Neuronal stem cell (in vitro differentiated cells): ENCODE data around the gene METTL26.
A peak's percentile ranks its signal among the peaks of the same experiment; 100 is the strongest.

Experiments
- DNase-seq: peaks from one replicate; pipeline ENCODE4 v3.0.0-alpha.2; 2013; ENCODE audit warnings: low spot score
- H2AFZ ChIP-seq: one replicate; pipeline ENCODE4 v1.6.1; 2013; ENCODE audit warnings: mild to moderate bottlenecking, low read length, inconsistent platforms
- H2AK5ac ChIP-seq: 2 replicates; pipeline ENCODE4 v1.6.1; 2013; ENCODE audit warnings: low read depth, mild to moderate bottlenecking, inconsistent platforms, low read length, moderate library complexity, mixed read lengths
- H2BK120ac ChIP-seq: 2 replicates; pipeline ENCODE4 v1.6.1; 2013; ENCODE audit warnings: low read depth, mild to moderate bottlenecking, inconsistent platforms, low read length, moderate library complexity, mixed read lengths
- H2BK12ac ChIP-seq: one replicate; pipeline ENCODE4 v1.6.1; 2013; ENCODE audit warnings: low read length, inconsistent platforms
- H2BK15ac ChIP-seq: 2 replicates; pipeline ENCODE4 v1.6.1; 2013; ENCODE audit warnings: mild to moderate bottlenecking, low read length, inconsistent platforms, mixed read lengths
- H2BK5ac ChIP-seq: one replicate; pipeline ENCODE4 v1.6.1; 2013; ENCODE audit warnings: inconsistent platforms, mild to moderate bottlenecking, low read length, moderate library complexity
- H3K14ac ChIP-seq: one replicate; pipeline ENCODE4 v1.6.1; 2013; ENCODE audit warnings: low read length, inconsistent platforms
- H3K18ac ChIP-seq: 2 replicates; pipeline ENCODE4 v1.6.1; 2013; ENCODE audit warnings: low read length, inconsistent platforms
- H3K23ac ChIP-seq: 2 replicates; pipeline ENCODE4 v1.6.1; 2013; ENCODE audit warnings: low read depth, mild to moderate bottlenecking, mixed read lengths, low read length, inconsistent platforms; ENCODE audit not compliant: poor library complexity
- H3K27ac ChIP-seq: replicated peaks from 3 replicates; pipeline ENCODE4 v1.5.1; 2013; ENCODE audit warnings: low read length, inconsistent platforms
- H3K27me3 ChIP-seq, 3 experiments: 2 replicates each; pipeline ENCODE4 v1.6.1; 2013; ENCODE audit warnings: low read length in 3 of 3, mild to moderate bottlenecking in 2 of 3, inconsistent platforms in 1 of 3, low read depth in 1 of 3, mixed read lengths in 1 of 3, moderate library complexity in 1 of 3; ENCODE audit not compliant: control insufficient read depth in 3 of 3, insufficient read depth in 3 of 3
- H3K36me3 ChIP-seq, 2 donors: replicated peaks in 1 of 2; 2 replicates each; pipeline ENCODE4 v1.6.1; 2013; ENCODE audit warnings: low read length in 2 of 2; ENCODE audit not compliant: control insufficient read depth in 2 of 2, insufficient read depth in 2 of 2
- H3K4ac ChIP-seq: 2 replicates; pipeline ENCODE4 v1.6.1; 2013; ENCODE audit warnings: inconsistent platforms, mild to moderate bottlenecking, low read length, moderate library complexity
- H3K4me1 ChIP-seq, 2 donors: 1 replicate in 1 of 2; 2 replicates in 1 of 2; pipeline ENCODE4 v1.6.1; 2013; ENCODE audit warnings: low read length in 2 of 2, low read depth in 1 of 2; ENCODE audit not compliant: control insufficient read depth in 2 of 2, insufficient read depth in 1 of 2
- H3K4me2 ChIP-seq: one replicate; pipeline ENCODE4 v1.6.1; 2013; ENCODE audit warnings: mild to moderate bottlenecking, low read length, inconsistent platforms; ENCODE audit not compliant: insufficient read depth, poor library complexity, severe bottlenecking
- H3K4me3 ChIP-seq, 2 donors: 2 replicates each; pipeline ENCODE4 v1.5.1; 2013; ENCODE audit warnings: low read length in 2 of 2, mild to moderate bottlenecking in 2 of 2, inconsistent platforms in 1 of 2, moderate library complexity in 1 of 2
- H3K79me1 ChIP-seq: one replicate; pipeline ENCODE4 v1.6.1; 2013; ENCODE audit warnings: low read depth, mild to moderate bottlenecking, inconsistent platforms, low read length, moderate library complexity
- H3K9ac ChIP-seq: one replicate; pipeline ENCODE4 v1.6.1; 2013; ENCODE audit warnings: mild to moderate bottlenecking, low read depth, low read length, inconsistent platforms; ENCODE audit not compliant: poor library complexity
- H3K9me3 ChIP-seq, 2 donors: replicated peaks in 1 of 2; 2 replicates each; pipeline versions ENCODE3 to v1.6.1; 2013; ENCODE audit warnings: low read length in 2 of 2, mild to moderate bottlenecking in 2 of 2, inconsistent platforms in 1 of 2, low read depth in 1 of 2, mixed read lengths in 1 of 2, moderate library complexity in 1 of 2; ENCODE audit not compliant: control insufficient read depth in 2 of 2, insufficient read depth in 1 of 2
- H4K8ac ChIP-seq: one replicate; pipeline ENCODE4 v1.6.1; 2013; ENCODE audit warnings: low read depth, mild to moderate bottlenecking, inconsistent platforms, low read length, moderate library complexity
- H4K91ac ChIP-seq: one replicate; pipeline ENCODE4 v1.6.1; 2013; ENCODE audit warnings: low read length, low read depth, mild to moderate bottlenecking, inconsistent platforms; ENCODE audit not compliant: poor library complexity
- WGBS, 2 donors: extraction: QIAGEN DNeasy Blood & Tissue Kit; methylation state at CpG; one replicate each; pipeline ENCODE4 v1.1.7; 2013; ENCODE audit warnings: missing lambda C conversion rate in 2 of 2, mixed read lengths in 1 of 2; ENCODE audit not compliant: insufficient read length in 2 of 2, insufficient replicate concordance in 1 of 2; ENCODE audit errors: extremely low coverage in 2 of 2; 5-methylcytosine and 5-hydroxymethylcytosine counted together

The METTL26 gene

GRCh38 chr16:609316-609715 is 26.8 kb downstream of the METTL26 start:
- Histone ChIP-seq H4K8ac (no peak overlapping the region), H3K4me2 (no peak overlapping the region), H2BK12ac (no peak overlapping the region), H3K23ac (peak overlapping the region; percentile 55), H3K4me3 (no peak overlapping the region), H3K18ac (no peak overlapping the region), H2BK15ac (no peak overlapping the region), H3K27me3 (no peaks in the 10 kb centered on the region), H3K79me1 (peaks cover 14% of the 10 kb centered on the region), H4K91ac (no peak overlapping the region), H2AFZ (no peak overlapping the region), H3K4ac (no peak overlapping the region), H3K9ac (no peak overlapping the region), H2BK5ac (no peak overlapping the region), H2BK120ac (peak overlapping the region; percentile 61), H3K4me1 (no peaks in the 10 kb centered on the region), H3K36me3 (peaks cover 2 to 7% of the 10 kb centered on the region in 2 donors), H3K9me3 (peaks cover 9 to 25% of the 10 kb centered on the region in 2 donors), H3K27ac (no peak overlapping the region), H3K14ac (peak overlapping the region; percentile 17), H2AK5ac (no peak overlapping the region)
- no peak for DNase-seq
- WGBS, 2 donors, result no CpG with 5 or more reads among the region's 13 CpGs

- no CpG with 5 or more reads among the region's 10 CpGs for WGBS, 2 donors
- no peak for DNase-seq
- H3K4me2 ChIP-seq, result no peak overlapping the region
Measured at GRCh38 chr16:608019-608418, 28.1 kb downstream of the METTL26 start.

GRCh38 chr16:606656-607307 is 29.3 kb downstream of the METTL26 start:
- Histone ChIP-seq H3K4me3 (peak overlapping the region in 1 of 2 donors; percentile 11), H2BK5ac (no peak overlapping the region), H3K27ac (no peak overlapping the region), H3K36me3 (peaks cover 0 to 2% of the 10 kb centered on the region in 2 donors), H3K27me3 (no peaks in the 10 kb centered on the region), H2BK15ac (no peak overlapping the region), H4K8ac (no peak overlapping the region), H3K9me3 (peaks cover 11 to 24% of the 10 kb centered on the region in 2 donors), H2AFZ (no peak overlapping the region), H3K4me2 (no peak overlapping the region), H4K91ac (no peak overlapping the region), H3K23ac (peak overlapping the region; percentile 77), H3K14ac (no peak overlapping the region), H3K4ac (no peak overlapping the region), H2AK5ac (no peak overlapping the region), H2BK120ac (no peak overlapping the region), H3K9ac (no peak overlapping the region), H2BK12ac (no peak overlapping the region), H3K79me1 (peaks cover 10% of the 10 kb centered on the region), H3K18ac (no peak overlapping the region), H3K4me1 (no peaks in the 10 kb centered on the region)
- no peak for DNase-seq
- WGBS, 2 donors, result no CpG with 5 or more reads among the region's 22 CpGs

More at GRCh38 chr16:608019-608418, 28.1 kb downstream of the METTL26 start:
- H3K14ac ChIP-seq, result no peak overlapping the region
- no peak overlapping the region for H2AFZ ChIP-seq
- H2AK5ac ChIP-seq, result no peak overlapping the region
- H2BK5ac ChIP-seq, result no peak overlapping the region
- no peaks in the 10 kb centered on the region for H3K4me1 ChIP-seq
- H3K4me3 ChIP-seq, result no peak overlapping the region
- H3K9me3 ChIP-seq, result peaks cover 11 to 24% of the 10 kb centered on the region in 2 donors
- H3K79me1 ChIP-seq, result peaks cover 11% of the 10 kb centered on the region
- H3K27ac ChIP-seq, result no peak overlapping the region
- no peak overlapping the region for H4K91ac ChIP-seq
- H4K8ac ChIP-seq, result no peak overlapping the region
- no peak overlapping the region for H2BK120ac ChIP-seq
- no peak overlapping the region for H3K23ac ChIP-seq
- H3K36me3 ChIP-seq, result peaks cover 0 to 2% of the 10 kb centered on the region in 2 donors
- no peak overlapping the region for H3K9ac ChIP-seq
- H2BK15ac ChIP-seq, result no peak overlapping the region
- H3K18ac ChIP-seq, result no peak overlapping the region
- no peak overlapping the region for H2BK12ac ChIP-seq
- H3K27me3 ChIP-seq, result no peaks in the 10 kb centered on the region
- H3K4ac ChIP-seq, result no peak overlapping the region

GRCh38 chr16:603933-604332 is 32.2 kb downstream of the METTL26 start:
- no peaks in the 10 kb centered on the region for H3K27me3 ChIP-seq
- H2BK12ac ChIP-seq, result no peak overlapping the region
- WGBS, 2 donors, result no CpG with 5 or more reads among the region's 5 CpGs
- H2BK120ac ChIP-seq, result no peak overlapping the region
- H2AFZ ChIP-seq, result no peak overlapping the region
- H4K8ac ChIP-seq, result no peak overlapping the region
- no peak overlapping the region for H3K18ac ChIP-seq
- H3K9ac ChIP-seq, result no peak overlapping the region
- no peak overlapping the region for H3K23ac ChIP-seq
- H3K4me2 ChIP-seq, result no peak overlapping the region
- no peak overlapping the region for H3K4me3 ChIP-seq
- no peak overlapping the region for H3K14ac ChIP-seq
- H2AK5ac ChIP-seq, result no peak overlapping the region
- H2BK15ac ChIP-seq, result no peak overlapping the region
- H3K4ac ChIP-seq, result no peak overlapping the region
- H4K91ac ChIP-seq, result no peak overlapping the region
- H3K27ac ChIP-seq, result no peak overlapping the region
- peaks cover 12% of the 10 kb centered on the region for H3K79me1 ChIP-seq
- no peak for DNase-seq
- H3K9me3 ChIP-seq, result peaks cover 15 to 27% of the 10 kb centered on the region in 2 donors
- H3K36me3 ChIP-seq, result peaks cover 6 to 15% of the 10 kb centered on the region in 2 donors
- no peak overlapping the region for H2BK5ac ChIP-seq
- no peaks in the 10 kb centered on the region for H3K4me1 ChIP-seq
